Neural cell (in vitro differentiated cells): Measurements from ENCODE around the gene DCAF5.

Source experiments
- EP300 ChIP-seq: fragments of 450-650 bp; conservative IDR thresholded peaks from 2 replicates; pipeline ENCODE4 v1.6.1; 2014; ENCODE audit warnings: antibody characterized with exemption, mild to moderate bottlenecking, moderate library complexity; ENCODE audit not compliant: poor library complexity, severe bottlenecking
- EZH2 ChIP-seq: fragments of 200-600, 300-800 bp; shearing (Covaris generic), sonication (generic); IDR thresholded peaks from 2 replicates; pipeline ENCODE4 v1.6.1; 2014; ENCODE audit warnings: antibody characterized with exemption, low read length, borderline replicate concordance, mild to moderate bottlenecking; ENCODE audit not compliant: insufficient read depth, poor library complexity, severe bottlenecking
- MXI1 ChIP-seq: fragments of 450-650 bp; conservative IDR thresholded peaks from 2 replicates; pipeline ENCODE4 v1.6.1; 2014; ENCODE audit warnings: antibody characterized with exemption, mild to moderate bottlenecking; ENCODE audit not compliant: poor library complexity, severe bottlenecking
- POLR2AphosphoS5 ChIP-seq: IDR thresholded peaks from 2 replicates; pipeline ENCODE4 v1.6.1; 2012
- RAD21 ChIP-seq: fragments of 450-650 bp; conservative IDR thresholded peaks from 2 replicates; pipeline ENCODE4 v1.6.1; 2014; ENCODE audit warnings: antibody characterized with exemption, mild to moderate bottlenecking, moderate library complexity
- SMC3 ChIP-seq: fragments of 450-650 bp; conservative IDR thresholded peaks from 2 replicates; pipeline ENCODE4 v1.6.1; 2014; ENCODE audit warnings: antibody characterized with exemption, mild to moderate bottlenecking, moderate library complexity; ENCODE audit not compliant: poor library complexity
- TAF1 ChIP-seq: IDR thresholded peaks from 2 replicates; pipeline ENCODE4 v1.6.1; 2012; ENCODE audit warnings: low read depth
- TF ChIP-seq, protein P1 (sequence below): fragments of 450-650 bp; IDR thresholded peaks from 2 replicates; pipeline ENCODE4 v1.5.1; 2014; ENCODE audit warnings: antibody characterized with exemption, mild to moderate bottlenecking, moderate library complexity; ENCODE audit not compliant: poor library complexity, severe bottlenecking
- TF ChIP-seq, protein P2 (sequence below): IDR thresholded peaks from 2 replicates; pipeline ENCODE4 v1.6.1; 2012; ENCODE audit warnings: borderline replicate concordance

DNA sequence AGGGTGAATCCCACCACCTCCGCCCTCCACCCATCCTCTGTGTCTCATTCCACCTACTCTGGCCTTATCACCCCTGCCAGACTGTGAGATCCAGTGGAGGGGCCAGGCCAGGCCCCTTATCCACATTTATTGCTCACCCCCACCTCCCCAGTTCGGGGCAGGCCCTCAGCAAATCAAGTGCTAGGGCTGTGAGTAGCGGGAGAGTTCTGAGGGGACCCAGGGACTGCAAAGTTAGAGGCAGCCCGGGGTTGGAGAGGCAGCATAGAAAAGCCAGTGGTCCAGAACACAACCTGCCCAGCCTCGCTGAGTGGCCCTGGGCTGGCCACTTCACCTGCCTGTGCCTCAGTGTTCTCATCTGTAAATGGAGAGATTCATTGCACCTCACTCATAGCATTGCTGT is 146.6 kb downstream of the DCAF5 start:
- TF ChIP-seq, protein P1, sequence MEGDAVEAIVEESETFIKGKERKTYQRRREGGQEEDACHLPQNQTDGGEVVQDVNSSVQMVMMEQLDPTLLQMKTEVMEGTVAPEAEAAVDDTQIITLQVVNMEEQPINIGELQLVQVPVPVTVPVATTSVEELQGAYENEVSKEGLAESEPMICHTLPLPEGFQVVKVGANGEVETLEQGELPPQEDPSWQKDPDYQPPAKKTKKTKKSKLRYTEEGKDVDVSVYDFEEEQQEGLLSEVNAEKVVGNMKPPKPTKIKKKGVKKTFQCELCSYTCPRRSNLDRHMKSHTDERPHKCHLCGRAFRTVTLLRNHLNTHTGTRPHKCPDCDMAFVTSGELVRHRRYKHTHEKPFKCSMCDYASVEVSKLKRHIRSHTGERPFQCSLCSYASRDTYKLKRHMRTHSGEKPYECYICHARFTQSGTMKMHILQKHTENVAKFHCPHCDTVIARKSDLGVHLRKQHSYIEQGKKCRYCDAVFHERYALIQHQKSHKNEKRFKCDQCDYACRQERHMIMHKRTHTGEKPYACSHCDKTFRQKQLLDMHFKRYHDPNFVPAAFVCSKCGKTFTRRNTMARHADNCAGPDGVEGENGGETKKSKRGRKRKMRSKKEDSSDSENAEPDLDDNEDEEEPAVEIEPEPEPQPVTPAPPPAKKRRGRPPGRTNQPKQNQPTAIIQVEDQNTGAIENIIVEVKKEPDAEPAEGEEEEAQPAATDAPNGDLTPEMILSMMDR: no peak
- TF ChIP-seq EZH2 (no peak), RAD21 (no peak), TAF1 (no peak), POLR2AphosphoS5 (no peak), EP300 (no peak), MXI1 (no peak), SMC3 (no peak)
- TF ChIP-seq, protein P2, sequence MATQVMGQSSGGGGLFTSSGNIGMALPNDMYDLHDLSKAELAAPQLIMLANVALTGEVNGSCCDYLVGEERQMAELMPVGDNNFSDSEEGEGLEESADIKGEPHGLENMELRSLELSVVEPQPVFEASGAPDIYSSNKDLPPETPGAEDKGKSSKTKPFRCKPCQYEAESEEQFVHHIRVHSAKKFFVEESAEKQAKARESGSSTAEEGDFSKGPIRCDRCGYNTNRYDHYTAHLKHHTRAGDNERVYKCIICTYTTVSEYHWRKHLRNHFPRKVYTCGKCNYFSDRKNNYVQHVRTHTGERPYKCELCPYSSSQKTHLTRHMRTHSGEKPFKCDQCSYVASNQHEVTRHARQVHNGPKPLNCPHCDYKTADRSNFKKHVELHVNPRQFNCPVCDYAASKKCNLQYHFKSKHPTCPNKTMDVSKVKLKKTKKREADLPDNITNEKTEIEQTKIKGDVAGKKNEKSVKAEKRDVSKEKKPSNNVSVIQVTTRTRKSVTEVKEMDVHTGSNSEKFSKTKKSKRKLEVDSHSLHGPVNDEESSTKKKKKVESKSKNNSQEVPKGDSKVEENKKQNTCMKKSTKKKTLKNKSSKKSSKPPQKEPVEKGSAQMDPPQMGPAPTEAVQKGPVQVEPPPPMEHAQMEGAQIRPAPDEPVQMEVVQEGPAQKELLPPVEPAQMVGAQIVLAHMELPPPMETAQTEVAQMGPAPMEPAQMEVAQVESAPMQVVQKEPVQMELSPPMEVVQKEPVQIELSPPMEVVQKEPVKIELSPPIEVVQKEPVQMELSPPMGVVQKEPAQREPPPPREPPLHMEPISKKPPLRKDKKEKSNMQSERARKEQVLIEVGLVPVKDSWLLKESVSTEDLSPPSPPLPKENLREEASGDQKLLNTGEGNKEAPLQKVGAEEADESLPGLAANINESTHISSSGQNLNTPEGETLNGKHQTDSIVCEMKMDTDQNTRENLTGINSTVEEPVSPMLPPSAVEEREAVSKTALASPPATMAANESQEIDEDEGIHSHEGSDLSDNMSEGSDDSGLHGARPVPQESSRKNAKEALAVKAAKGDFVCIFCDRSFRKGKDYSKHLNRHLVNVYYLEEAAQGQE: no peak
